ENCODE results near the gene CCN5. TPM values are rescaled to one million over a fixed set of nuclear protein-coding genes. Genes with fewer than 3 reads are reported as not detected.

Gene CCN5
- total RNA-seq, 2 donors from 2014 or later, result not detected

DNA sequence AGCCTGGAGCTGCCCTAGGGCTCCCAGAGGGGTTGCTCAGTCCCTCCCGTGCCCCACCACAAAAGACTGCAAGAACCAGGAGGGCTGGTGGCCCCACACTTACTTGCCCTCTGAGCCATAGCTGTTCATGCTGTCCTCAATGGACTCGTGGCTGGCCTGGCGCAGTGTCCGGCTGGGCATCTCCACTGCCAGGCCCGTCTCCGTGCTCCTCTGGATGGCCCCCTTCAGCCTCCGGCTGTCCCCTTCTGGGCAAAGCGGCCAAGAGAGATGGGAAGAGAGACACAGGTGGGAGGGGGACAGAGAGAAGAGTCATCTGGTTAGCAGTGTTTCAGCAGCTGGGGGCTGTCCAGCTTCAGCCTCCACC lies 56.0 kb downstream of the CCN5 start:
- H3K4me3 Mint-ChIP-seq, result no peak overlapping the region
- ATAC-seq (no peak), DNase-seq (ENCODE audit: low spot score) (no peak)
- H3K27me3 Mint-ChIP-seq, result peaks cover 27 to 31% of the 10 kb centered on the region in 2 donors
- no peaks in the 10 kb centered on the region for H3K9me3 Mint-ChIP-seq
- no peaks in the 10 kb centered on the region for H3K4me1 Mint-ChIP-seq (ENCODE audit: low read depth in 2 of 2)
- no peak overlapping the region for H3K27ac Mint-ChIP-seq
- no peaks in the 10 kb centered on the region for H3K36me3 Mint-ChIP-seq

DNA sequence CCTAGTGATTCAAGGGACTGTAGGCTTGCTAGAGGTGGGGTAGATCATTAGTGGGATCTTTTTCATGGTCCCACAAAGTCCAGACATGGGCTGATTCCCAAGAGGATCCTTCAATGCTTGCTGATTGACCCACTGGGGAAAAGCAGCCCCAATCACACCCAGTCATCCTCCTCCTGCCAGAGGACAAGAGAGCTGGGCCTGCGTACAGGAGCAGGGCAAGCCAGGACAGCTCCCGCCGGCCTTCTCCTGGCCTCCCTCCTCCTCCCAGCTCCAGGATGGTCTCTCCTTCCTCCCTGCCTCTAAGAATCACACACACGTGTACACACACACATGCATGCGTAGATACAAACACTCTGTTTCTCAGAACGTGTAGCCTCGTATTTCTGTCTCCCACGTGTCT lies 57.5 kb downstream of the CCN5 start:
- H3K27ac Mint-ChIP-seq, result no peak overlapping the region

DNA sequence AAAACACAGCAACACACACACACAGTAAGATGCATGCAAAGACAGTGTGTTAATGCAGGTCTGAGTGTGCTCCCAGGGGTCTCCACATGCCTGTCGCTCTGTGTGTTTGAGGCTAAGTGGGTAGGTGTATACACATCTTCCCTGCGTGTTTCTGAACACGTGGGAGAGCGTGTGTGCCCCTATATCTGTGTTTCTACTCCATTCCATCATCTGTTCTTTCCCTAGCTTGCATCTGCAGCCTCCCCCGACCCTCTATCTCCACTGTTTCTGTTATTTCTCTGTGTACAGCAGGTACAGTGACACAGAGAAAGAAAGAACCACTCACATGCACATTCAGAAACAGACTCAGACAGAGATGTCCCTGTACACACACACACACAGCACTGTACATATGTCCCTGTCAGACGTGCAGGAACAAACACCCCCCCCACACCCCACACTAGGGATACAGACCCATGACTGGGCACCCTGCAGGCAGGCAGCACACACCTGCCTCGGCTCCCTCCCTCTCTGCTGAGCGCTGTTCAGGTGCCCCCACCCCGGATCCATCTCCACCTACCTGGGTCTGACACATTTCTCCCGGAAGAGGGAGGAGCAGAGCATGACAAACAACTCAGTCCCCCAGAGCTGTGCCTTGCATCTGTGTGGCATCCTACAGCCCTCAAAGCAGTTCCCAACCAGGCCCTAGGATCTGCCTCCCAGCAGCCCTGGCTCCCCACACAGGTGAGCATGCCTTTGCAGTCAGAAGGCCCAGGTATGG lies 58.1 kb downstream of the CCN5 start:
- no peak overlapping the region for H3K4me3 Mint-ChIP-seq
- peaks cover 26 to 33% of the 10 kb centered on the region in 2 donors for H3K27me3 Mint-ChIP-seq
- ATAC-seq (no peak), DNase-seq (ENCODE audit: low spot score) (no peak)
- no peaks in the 10 kb centered on the region for H3K9me3 Mint-ChIP-seq
- no peaks in the 10 kb centered on the region for H3K36me3 Mint-ChIP-seq
- no peaks in the 10 kb centered on the region for H3K4me1 Mint-ChIP-seq (ENCODE audit: low read depth in 2 of 2)
- H3K27ac Mint-ChIP-seq, result no peak overlapping the region

More for the DNA sequence above, 57.5 kb downstream of the CCN5 start:
- Mint-ChIP-seq H3K4me3 (no peak overlapping the region), H3K27me3 (peaks cover 26 to 33% of the 10 kb centered on the region in 2 donors), H3K9me3 (no peaks in the 10 kb centered on the region), H3K4me1 (ENCODE audit: low read depth in 2 of 2) (no peaks in the 10 kb centered on the region), H3K36me3 (no peaks in the 10 kb centered on the region)
- ATAC-seq (no peak), DNase-seq (ENCODE audit: low spot score) (no peak)

DNA sequence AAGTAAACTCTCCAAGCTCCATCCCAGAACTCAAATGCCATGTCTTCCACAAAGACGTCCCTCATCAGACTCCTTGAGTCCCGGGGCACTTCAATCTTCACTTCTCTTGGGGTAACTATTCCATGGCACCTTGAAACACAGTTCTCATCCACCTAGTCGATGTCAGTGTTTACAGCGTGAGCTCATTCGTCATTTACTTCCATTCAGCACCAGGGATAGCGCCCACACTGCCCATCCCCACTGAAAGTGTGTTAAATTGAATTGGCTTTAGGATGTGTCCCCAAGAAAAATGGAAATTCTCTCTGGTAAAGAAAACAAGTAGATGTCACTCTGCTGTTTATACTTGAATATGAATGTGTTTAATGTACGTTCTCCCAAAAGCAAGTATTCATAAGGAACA lies 61.8 kb downstream of the CCN5 start:
- Mint-ChIP-seq H3K27ac (no peak overlapping the region), H3K4me1 (ENCODE audit: low read depth in 2 of 2) (no peaks in the 10 kb centered on the region), H3K36me3 (no peaks in the 10 kb centered on the region), H3K9me3 (no peaks in the 10 kb centered on the region), H3K4me3 (no peak overlapping the region), H3K27me3 (peaks cover 23 to 33% of the 10 kb centered on the region in 2 donors)
- no peak for ATAC-seq
- DNase-seq (ENCODE audit: low spot score), result no peak

Other genes starting within 250 kb of the CCN5 start
- 10 to 100 TPM; 19.7 to 36.1 TPM for gene TTPAL, start 239.5 kb upstream of the CCN5 start, total RNA-seq
- 10 to 100 TPM; 46.7 to 83.8 TPM for gene SERINC3, start 193.3 kb upstream of the CCN5 start, total RNA-seq
- gene PKIG, start 132.8 kb upstream of the CCN5 start, total RNA-seq, result 1 to 10 TPM; 2.4 to 3.4 TPM
- 10 to 100 TPM; 31.9 to 42.7 TPM for gene ADA, start 63.7 kb upstream of the CCN5 start, total RNA-seq
- gene KCNK15, start 30.5 kb downstream of the CCN5 start, total RNA-seq, result under 1 TPM; 0.28 to 0.50 TPM
- not detected for gene RIMS4, start 95.2 kb downstream of the CCN5 start, total RNA-seq
- 100 to 1,000 TPM; 189 to 283 TPM for gene YWHAB, start 170.3 kb downstream of the CCN5 start, total RNA-seq
- 100 to 1,000 TPM in 1 of 2 donors, 10 to 100 TPM in 1; 58.2 to 113 TPM for gene PABPC1L, start 194.7 kb downstream of the CCN5 start, total RNA-seq
- 10 to 100 TPM; 25.1 to 34.9 TPM for gene TOMM34, start 245.0 kb downstream of the CCN5 start, total RNA-seq